Measurements from ENCODE around the gene C10orf62.
"Not testable (repeated sequence)": the region's sequence is repeated elsewhere in the genome, so short reads cannot be mapped to it uniquely, and the experiment has no call there.

Gene C10orf62

DNA sequence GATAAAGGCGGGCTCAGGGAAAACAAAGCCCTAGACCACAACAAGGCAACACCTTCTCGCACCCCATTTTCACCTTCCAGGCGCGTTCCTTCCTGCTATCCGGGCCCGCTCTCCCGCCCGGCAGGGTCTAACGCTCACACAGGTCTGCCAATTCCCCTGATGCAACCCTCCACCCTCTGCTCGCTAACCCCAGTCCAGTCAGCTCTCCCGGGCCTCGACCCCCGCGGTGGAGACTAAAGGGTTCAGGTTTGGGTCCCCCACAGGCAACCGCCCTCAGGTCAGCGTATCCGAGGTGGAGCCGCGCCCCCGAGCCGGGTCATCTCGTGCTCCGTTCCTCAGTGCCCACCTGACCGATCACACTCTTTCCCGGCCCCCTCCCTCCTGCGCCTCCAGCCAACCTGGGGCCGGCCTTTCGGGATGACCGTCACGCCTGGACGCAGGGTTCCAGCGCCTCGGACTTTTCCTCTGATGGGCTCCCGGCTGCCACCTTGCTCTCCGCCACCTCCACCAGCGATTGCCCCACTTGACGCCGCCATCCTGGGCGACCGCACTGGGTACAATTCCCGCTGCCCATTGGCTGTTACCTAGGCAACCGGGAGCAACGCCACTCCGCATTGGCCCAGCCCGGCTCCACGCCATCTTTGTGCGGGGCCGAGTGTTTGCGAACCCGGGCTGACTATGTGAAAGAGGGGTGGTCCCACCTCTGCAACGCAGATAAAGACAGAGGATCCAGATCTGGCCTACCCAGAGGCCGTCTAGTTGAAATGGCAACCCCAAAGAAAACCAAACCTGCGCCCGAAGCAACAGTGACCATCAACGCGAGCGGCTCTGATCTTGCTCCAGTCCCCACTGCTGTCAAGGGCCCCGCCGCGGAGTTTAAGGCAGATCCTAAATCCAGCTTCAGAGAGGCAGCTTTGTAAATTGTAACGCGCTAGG is 43.7 kb downstream of the C10orf62 start, which contains the start of gene MORN4:
Gene MORN4 (minus strand): TSS at position 552 of the 936 bp plus-strand sequence. CDS start 13,847 bp downstream, outside the sequence.
- peak; percentile 88 to 94 (median 91) for DNase-seq

DNA sequence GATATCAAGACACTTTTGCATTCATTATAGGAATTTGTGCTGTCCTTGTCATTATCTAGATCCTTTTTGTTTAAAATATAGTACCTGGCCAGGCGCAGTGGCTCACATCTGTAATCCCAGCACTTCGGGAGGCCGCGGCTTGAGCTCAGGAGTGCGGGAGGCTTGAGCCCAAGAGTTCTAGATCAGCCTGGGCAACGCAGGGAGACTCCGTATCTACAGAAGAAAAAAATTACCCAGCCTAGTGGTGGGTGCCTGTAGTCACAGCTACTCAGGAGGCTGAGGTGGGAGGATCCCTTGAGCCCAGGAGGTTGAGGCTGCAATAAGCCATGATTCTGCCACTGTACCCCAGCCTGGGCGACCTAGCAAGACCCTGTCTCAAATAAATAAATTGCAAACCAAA is 44.4 kb downstream of the C10orf62 start:
- peak in 1 of 3 experiments; percentile 41 for DNase-seq

DNA sequence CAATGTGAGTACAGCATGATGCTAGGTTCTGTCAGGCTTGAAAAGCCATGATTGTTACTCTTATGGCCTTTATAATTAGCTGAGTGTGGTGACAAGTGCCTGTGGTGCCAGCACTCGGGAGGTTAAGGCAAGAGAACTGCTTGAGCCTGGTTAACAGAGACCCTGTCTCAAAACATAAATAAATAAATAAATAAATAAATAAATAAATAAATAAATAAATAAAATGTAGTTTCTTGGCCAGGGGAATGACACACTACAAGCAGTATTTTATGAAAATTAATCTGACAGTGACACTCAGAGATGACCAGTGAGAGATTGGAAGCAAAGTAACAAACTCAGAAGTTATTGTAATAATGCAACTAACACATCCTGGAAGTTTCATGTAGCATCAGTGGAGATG is 46.1 kb downstream of the C10orf62 start:
- DNase-seq = no peak

DNA sequence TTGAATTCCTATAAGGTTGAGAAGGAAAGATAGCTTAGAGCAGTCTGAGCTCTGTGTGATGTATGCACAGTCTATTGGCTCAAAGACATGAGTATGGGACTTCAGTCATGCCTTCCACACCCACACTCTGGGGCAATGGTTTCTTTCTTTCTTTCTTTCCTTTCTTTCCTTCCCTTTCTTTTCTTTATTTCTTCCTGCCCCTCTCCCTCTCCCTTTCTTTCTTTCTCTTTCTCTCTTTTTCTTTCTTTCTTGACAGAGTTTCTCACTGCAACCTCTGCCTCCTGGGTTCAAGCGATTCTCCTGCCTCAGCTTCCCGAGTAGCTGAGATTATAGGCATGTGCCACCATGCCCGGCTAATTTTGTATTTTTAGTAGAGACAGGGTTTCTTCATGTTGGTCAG is 49.6 kb downstream of the C10orf62 start:
- DNase-seq = not testable (repeated sequence)

DNA sequence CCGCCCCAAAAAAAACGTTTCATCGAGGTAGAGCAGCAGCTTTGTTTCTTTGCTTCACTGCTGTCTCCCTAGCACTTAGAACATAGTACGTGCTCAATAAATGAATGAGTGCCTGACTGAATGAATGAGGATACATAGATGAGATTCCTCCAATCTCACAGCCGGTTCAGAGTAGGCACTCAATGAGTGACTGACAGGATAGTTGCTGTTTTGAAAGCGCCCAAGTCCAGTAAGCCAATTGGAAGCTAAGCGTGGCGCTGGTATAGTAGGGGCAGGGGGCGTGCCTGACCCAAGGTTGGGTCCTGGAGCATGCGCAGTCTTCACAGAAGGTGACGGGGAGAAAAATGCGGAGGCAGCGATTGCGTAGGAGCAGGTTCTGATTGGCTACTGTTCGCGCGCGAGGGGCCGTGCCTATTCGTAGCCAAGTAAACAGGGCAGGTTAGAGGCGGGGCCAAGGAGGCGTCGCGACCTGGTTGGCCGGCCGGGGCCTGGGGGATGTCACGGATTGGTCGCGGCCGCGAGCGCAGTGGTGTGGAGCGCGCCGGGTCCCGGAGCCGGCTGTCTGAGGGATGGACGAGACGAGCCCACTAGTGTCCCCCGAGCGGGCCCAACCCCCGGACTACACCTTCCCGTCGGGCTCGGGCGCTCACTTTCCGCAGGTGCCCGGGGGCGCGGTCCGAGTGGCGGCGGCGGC is 50.8 kb downstream of the C10orf62 start, which contains the start of gene PI4K2A:
Gene PI4K2A (plus strand): TSS at position 498 of the 694 bp plus-strand sequence. CDS start 72 bp downstream, at position 570.
- DNase-seq = peak; percentile 92 to 98 (median 96)

Data from NCI-H1417 (cell line).